Esophagus squamous epithelium (tissue), 5 donors: Measurements from ENCODE around the gene LYZL1. TPM values are rescaled to one million over a fixed set of nuclear protein-coding genes. Genes with fewer than 3 reads are reported as not detected.
A peak's percentile ranks its signal among the peaks of the same experiment; 100 is the strongest.

Experiments used
- DNase-seq: peaks from one replicate; lab custom pipeline; 2025; lab: John Stamatoyannopoulos, UW
- H3K27ac ChIP-seq, 4 donors: fragments of 200-600 bp; sonication (generic); one replicate each; pipeline ENCODE4 v1.5.1; 2016 to 2019; ENCODE audit warnings: mild to moderate bottlenecking in 1 of 4
- H3K27me3 ChIP-seq, 4 donors: fragments of 200-600 bp; sonication (generic); 1 replicate in 3 of 4; 2 replicates in 1 of 4; pipeline versions ENCODE4 v1.5.1 to v1.6.0; 2017 to 2021; ENCODE audit warnings: antibody characterized with exemption in 1 of 4
- H3K36me3 ChIP-seq, 3 donors: fragments of 200-600 bp; sonication (generic); one replicate each; pipeline ENCODE4 v1.5.1; 2016 to 2019
- H3K4me1 ChIP-seq, 3 donors: fragments of 200-600 bp; sonication (generic); one replicate each; pipeline ENCODE4 v1.5.1; 2017 to 2019
- H3K4me3 ChIP-seq, 4 donors: fragments of 200-600 bp; sonication (generic); 1 replicate in 3 of 4; 2 replicates in 1 of 4; pipeline ENCODE4 v1.5.1; 2016 to 2019; ENCODE audit warnings: mild to moderate bottlenecking in 2 of 4, moderate library complexity in 1 of 4
- H3K9me3 ChIP-seq, 3 donors: fragments of 200-600 bp; sonication (generic); one replicate each; pipeline ENCODE4 v1.5.1; 2016 to 2019
- CTCF ChIP-seq, 6 experiments: fragments of 450-650 bp in 4 of 6; fragments of 200-600 bp in 2 of 6; sonication (generic) in 2 of 6; IDR thresholded peaks; one replicate each; pipeline ENCODE4 v1.5.1; 2016 to 2019; ENCODE audit warnings: antibody characterized with exemption in 6 of 6, mild to moderate bottlenecking in 4 of 6, moderate library complexity in 4 of 6
- POLR2A ChIP-seq, 4 donors: fragments of 450-650 bp; IDR thresholded peaks; one replicate each; pipeline ENCODE4 v1.6.1; 2017; ENCODE audit warnings: antibody characterized with exemption in 4 of 4, mild to moderate bottlenecking in 4 of 4, moderate library complexity in 3 of 4
- WGBS, 2 donors: methylation state at CpG; one replicate each; pipeline ENCODE4 v1.1.5; 2018; 5-methylcytosine and 5-hydroxymethylcytosine counted together
- intact Hi-C: fragments of 100-400 bp; cut with DNase I; formaldehyde crosslinking; loops from one replicate; pipeline ENCODE4 v1.15.0; 2022
- total RNA-seq, 4 donors: library from RNA; depleted of rRNA; stranded (reverse); fragments of >200 nt; gene quantifications; one replicate each; pipeline ENCODE4 v1.1.0, GENCODE V29; 2016
- donor health status: DM: yes; HTN: yes; CAD: no.

LYZL1 gene
- total RNA-seq, 4 donors from 2014 or later, result not detected

- H3K4me3 ChIP-seq, result no peak overlapping the region
- no peaks in the 10 kb centered on the region for H3K9me3 ChIP-seq
- DNase-seq, result no peak
- no peaks in the 10 kb centered on the region for H3K4me1 ChIP-seq
- intact Hi-C loops, result no loop called here
- H3K27me3 ChIP-seq, result peaks cover 0 to 78% (median 0%) of the 10 kb centered on the region in 4 donors
- 43 to 46% methylated on average over 4 to 8 of the region's 9 CpGs for WGBS, 2 donors
- TF ChIP-seq CTCF (IDR thresholded peaks at IDR 0.05) (no peak), POLR2A (IDR thresholded peaks at IDR 0.05) (no peak)
- H3K36me3 ChIP-seq, result no peaks in the 10 kb centered on the region
- H3K27ac ChIP-seq, result no peak overlapping the region
Measured at GRCh38 chr10:29254123-29255046, 34.5 kb upstream of the LYZL1 start.

GRCh38 chr10:29255104-29255503, 33.8 kb upstream of the LYZL1 start:
- H3K4me1 ChIP-seq, result no peaks in the 10 kb centered on the region
- H3K27me3 ChIP-seq, result peaks cover 0 to 74% (median 0%) of the 10 kb centered on the region in 4 donors
- no peaks in the 10 kb centered on the region for H3K9me3 ChIP-seq
- TF ChIP-seq CTCF (IDR thresholded peaks at IDR 0.05), result no peak
- TF ChIP-seq POLR2A (IDR thresholded peaks at IDR 0.05), result no peak
- WGBS, 2 donors, result 47 to 56% methylated on average over 3 of the region's 3 CpGs
- no peaks in the 10 kb centered on the region for H3K36me3 ChIP-seq
- H3K4me3 ChIP-seq, result no peak overlapping the region
- no peak overlapping the region for H3K27ac ChIP-seq
- DNase-seq, result no peak
- intact Hi-C loops, result no loop called here

- intact Hi-C loops, result no loop called here
- no peak for DNase-seq
- H3K36me3 ChIP-seq, result no peaks in the 10 kb centered on the region
- H3K4me3 ChIP-seq, result no peak overlapping the region
- 73 to 77% methylated on average over 7 of the region's 7 CpGs for WGBS, 2 donors
- no peak overlapping the region for H3K27ac ChIP-seq
- H3K27me3 ChIP-seq, result peaks cover 0 to 72% (median 0%) of the 10 kb centered on the region in 4 donors
- no peaks in the 10 kb centered on the region for H3K9me3 ChIP-seq
- no peaks in the 10 kb centered on the region for H3K4me1 ChIP-seq
- TF ChIP-seq POLR2A (IDR thresholded peaks at IDR 0.05) (no peak), CTCF (IDR thresholded peaks at IDR 0.05) (no peak)
Measured at GRCh38 chr10:29256019-29256418, 32.9 kb upstream of the LYZL1 start.

- Histone ChIP-seq H3K4me3 (no peak overlapping the region), H3K27me3 (peaks cover 0 to 72% (median 0%) of the 10 kb centered on the region in 4 donors), H3K36me3 (no peaks in the 10 kb centered on the region), H3K27ac (no peak overlapping the region), H3K9me3 (no peaks in the 10 kb centered on the region), H3K4me1 (no peaks in the 10 kb centered on the region)
- WGBS, 2 donors, result 18 to 27% methylated on average over 1 of the region's 1 CpG
- intact Hi-C loops, result no loop called here
- DNase-seq, result no peak
- TF ChIP-seq CTCF (IDR thresholded peaks at IDR 0.05) (no peak), POLR2A (IDR thresholded peaks at IDR 0.05) (no peak)
Measured at GRCh38 chr10:29256586-29256985, 32.3 kb upstream of the LYZL1 start.

- Histone ChIP-seq H3K4me3 (no peak overlapping the region), H3K4me1 (no peaks in the 10 kb centered on the region), H3K27ac (peak overlapping the region in 2 of 4 donors; percentile 48 to 52), H3K27me3 (peaks cover 0 to 72% (median 0%) of the 10 kb centered on the region in 4 donors), H3K9me3 (no peaks in the 10 kb centered on the region), H3K36me3 (no peaks in the 10 kb centered on the region)
- WGBS, 2 donors, result 39 to 58% methylated on average over 11 of the region's 11 CpGs
- DNase-seq, result no peak
- TF ChIP-seq POLR2A (IDR thresholded peaks at IDR 0.05) (no peak), CTCF (IDR thresholded peaks at IDR 0.05) (no peak)
- intact Hi-C loops, result no loop called here
Measured at GRCh38 chr10:29257106-29257783, 31.6 kb upstream of the LYZL1 start.
